ENCODE results near the gene DDX20. TPM values are rescaled to one million over a fixed set of nuclear protein-coding genes. Genes with fewer than 3 reads are reported as not detected.

Gene DDX20
- polyA plus RNA-seq, 1 donor from 2014 or later = 26.5 TPM

DNA sequence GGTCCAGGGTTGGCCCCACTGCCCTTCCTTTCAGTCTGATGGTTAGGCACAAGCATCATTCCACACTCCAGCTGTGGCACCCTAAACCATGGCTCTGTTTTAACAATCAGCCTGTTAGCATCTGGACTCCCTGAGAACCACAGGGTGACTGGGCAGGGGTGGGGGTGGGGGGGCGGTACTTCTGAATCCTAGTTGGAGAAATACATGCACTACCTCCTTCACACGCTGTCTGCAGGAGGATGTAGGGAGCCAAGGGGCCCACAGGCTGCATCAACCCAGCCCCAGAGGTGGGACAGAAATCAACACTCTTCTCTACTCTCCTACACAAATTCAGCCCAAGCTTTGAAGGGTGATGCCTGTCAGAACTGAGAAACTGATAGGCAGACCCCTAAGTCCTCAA is 23.8 kb downstream of the DDX20 start:
- Histone ChIP-seq H3K9ac (ENCODE audit: low read length) (no peak overlapping the region), H3K9me2 (ENCODE audit: insufficient read depth, low read length) (no peaks in the 10 kb centered on the region), H3K79me2 (replicated peaks; ENCODE audit: insufficient read depth, low read length) (no peaks in the 10 kb centered on the region), H3K4me3 (ENCODE audit: low read length) (no peak overlapping the region), H3K27ac (ENCODE audit: low read length) (no peak overlapping the region), H3K9me3 (ENCODE audit: low read length) (no peaks in the 10 kb centered on the region), H3K27me3 (ENCODE audit: insufficient read depth, low read depth, low read length) (no peaks in the 10 kb centered on the region), H4K20me1 (ENCODE audit: insufficient read depth) (no peaks in the 10 kb centered on the region), H3K36me3 (ENCODE audit: insufficient read depth, low read length) (no peaks in the 10 kb centered on the region), H3K4me2 (ENCODE audit: low read length) (no peak overlapping the region), H3F3A (ENCODE audit: insufficient read depth, low read length, poor library complexity, severe bottlenecking) (no peaks in the 10 kb centered on the region), H2AFZ (ENCODE audit: low read depth, low read length) (no peak overlapping the region)
- no peak for TF ChIP-seq POLR2AphosphoS5 (IDR thresholded peaks at IDR 0.05)
- no peak for TF ChIP-seq TAF1 (IDR thresholded peaks at IDR 0.05; ENCODE audit: low read depth)
- TF ChIP-seq, protein P1, sequence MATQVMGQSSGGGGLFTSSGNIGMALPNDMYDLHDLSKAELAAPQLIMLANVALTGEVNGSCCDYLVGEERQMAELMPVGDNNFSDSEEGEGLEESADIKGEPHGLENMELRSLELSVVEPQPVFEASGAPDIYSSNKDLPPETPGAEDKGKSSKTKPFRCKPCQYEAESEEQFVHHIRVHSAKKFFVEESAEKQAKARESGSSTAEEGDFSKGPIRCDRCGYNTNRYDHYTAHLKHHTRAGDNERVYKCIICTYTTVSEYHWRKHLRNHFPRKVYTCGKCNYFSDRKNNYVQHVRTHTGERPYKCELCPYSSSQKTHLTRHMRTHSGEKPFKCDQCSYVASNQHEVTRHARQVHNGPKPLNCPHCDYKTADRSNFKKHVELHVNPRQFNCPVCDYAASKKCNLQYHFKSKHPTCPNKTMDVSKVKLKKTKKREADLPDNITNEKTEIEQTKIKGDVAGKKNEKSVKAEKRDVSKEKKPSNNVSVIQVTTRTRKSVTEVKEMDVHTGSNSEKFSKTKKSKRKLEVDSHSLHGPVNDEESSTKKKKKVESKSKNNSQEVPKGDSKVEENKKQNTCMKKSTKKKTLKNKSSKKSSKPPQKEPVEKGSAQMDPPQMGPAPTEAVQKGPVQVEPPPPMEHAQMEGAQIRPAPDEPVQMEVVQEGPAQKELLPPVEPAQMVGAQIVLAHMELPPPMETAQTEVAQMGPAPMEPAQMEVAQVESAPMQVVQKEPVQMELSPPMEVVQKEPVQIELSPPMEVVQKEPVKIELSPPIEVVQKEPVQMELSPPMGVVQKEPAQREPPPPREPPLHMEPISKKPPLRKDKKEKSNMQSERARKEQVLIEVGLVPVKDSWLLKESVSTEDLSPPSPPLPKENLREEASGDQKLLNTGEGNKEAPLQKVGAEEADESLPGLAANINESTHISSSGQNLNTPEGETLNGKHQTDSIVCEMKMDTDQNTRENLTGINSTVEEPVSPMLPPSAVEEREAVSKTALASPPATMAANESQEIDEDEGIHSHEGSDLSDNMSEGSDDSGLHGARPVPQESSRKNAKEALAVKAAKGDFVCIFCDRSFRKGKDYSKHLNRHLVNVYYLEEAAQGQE (IDR thresholded peaks at IDR 0.05; ENCODE audit: borderline replicate concordance) = no peak
- no peak for TF ChIP-seq EZH2 (IDR thresholded peaks at IDR 0.05; ENCODE audit: borderline replicate concordance, insufficient read depth, low read length, poor library complexity, severe bottlenecking)
- TF ChIP-seq, protein P2, sequence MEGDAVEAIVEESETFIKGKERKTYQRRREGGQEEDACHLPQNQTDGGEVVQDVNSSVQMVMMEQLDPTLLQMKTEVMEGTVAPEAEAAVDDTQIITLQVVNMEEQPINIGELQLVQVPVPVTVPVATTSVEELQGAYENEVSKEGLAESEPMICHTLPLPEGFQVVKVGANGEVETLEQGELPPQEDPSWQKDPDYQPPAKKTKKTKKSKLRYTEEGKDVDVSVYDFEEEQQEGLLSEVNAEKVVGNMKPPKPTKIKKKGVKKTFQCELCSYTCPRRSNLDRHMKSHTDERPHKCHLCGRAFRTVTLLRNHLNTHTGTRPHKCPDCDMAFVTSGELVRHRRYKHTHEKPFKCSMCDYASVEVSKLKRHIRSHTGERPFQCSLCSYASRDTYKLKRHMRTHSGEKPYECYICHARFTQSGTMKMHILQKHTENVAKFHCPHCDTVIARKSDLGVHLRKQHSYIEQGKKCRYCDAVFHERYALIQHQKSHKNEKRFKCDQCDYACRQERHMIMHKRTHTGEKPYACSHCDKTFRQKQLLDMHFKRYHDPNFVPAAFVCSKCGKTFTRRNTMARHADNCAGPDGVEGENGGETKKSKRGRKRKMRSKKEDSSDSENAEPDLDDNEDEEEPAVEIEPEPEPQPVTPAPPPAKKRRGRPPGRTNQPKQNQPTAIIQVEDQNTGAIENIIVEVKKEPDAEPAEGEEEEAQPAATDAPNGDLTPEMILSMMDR (IDR thresholded peaks at IDR 0.05; ENCODE audit: poor library complexity, severe bottlenecking) = no peak
- TF ChIP-seq MXI1 (conservative IDR thresholded peaks at IDR 0.05; ENCODE audit: poor library complexity, severe bottlenecking) = no peak
- TF ChIP-seq EP300 (conservative IDR thresholded peaks at IDR 0.05; ENCODE audit: poor library complexity, severe bottlenecking) = no peak
- TF ChIP-seq RAD21 (conservative IDR thresholded peaks at IDR 0.05) = no peak
- TF ChIP-seq SMC3 (conservative IDR thresholded peaks at IDR 0.05; ENCODE audit: poor library complexity) = no peak

DNA sequence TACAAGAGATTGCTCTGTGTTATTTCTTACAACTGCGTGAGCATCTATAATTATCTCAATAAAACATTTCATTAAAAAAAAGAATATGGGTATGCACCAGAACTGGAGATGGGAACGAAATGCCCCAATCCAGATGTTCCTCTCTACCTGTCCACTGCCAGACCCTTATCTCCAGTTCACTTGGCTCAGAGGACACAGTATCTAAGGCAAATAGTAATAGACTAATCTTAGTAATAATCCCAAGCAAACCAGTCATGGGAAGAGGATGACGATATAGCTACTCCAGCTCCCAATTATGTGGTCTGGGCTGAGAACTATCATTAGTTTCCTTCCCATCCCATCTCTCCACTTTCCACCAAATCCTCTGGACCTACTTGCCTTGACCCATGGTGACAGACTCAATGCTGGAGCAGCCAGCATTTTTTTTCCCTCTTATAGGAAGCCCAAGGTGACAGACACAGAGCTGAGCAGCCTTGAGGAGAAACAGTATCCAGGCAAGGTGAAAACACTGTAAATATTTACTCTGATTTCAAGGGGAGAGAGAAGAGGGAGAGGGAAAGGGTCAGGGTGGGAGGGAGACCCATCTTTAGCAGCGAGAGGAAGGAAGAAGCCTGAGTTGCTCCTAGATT is 28.7 kb downstream of the DDX20 start:
- H3K9ac ChIP-seq (ENCODE audit: low read length) = no peak overlapping the region
- no peak overlapping the region for H3K4me3 ChIP-seq (ENCODE audit: low read length)
- no peaks in the 10 kb centered on the region for H3K9me2 ChIP-seq (ENCODE audit: insufficient read depth, low read length)
- no peak overlapping the region for H3K27ac ChIP-seq (ENCODE audit: low read length)
- no peak overlapping the region for H2AFZ ChIP-seq (ENCODE audit: low read depth, low read length)
- H3K79me2 ChIP-seq (replicated peaks; ENCODE audit: insufficient read depth, low read length) = no peaks in the 10 kb centered on the region
- H3K27me3 ChIP-seq (ENCODE audit: insufficient read depth, low read depth, low read length) = no peaks in the 10 kb centered on the region
- no peaks in the 10 kb centered on the region for H4K20me1 ChIP-seq (ENCODE audit: insufficient read depth)
- no peak for TF ChIP-seq EZH2 (IDR thresholded peaks at IDR 0.05; ENCODE audit: borderline replicate concordance, insufficient read depth, low read length, poor library complexity, severe bottlenecking)
- TF ChIP-seq, protein P2 (IDR thresholded peaks at IDR 0.05; ENCODE audit: poor library complexity, severe bottlenecking) = no peak
- no peak for TF ChIP-seq RAD21 (conservative IDR thresholded peaks at IDR 0.05)
- TF ChIP-seq, protein P1 (IDR thresholded peaks at IDR 0.05; ENCODE audit: borderline replicate concordance) = no peak
- TF ChIP-seq TAF1 (IDR thresholded peaks at IDR 0.05; ENCODE audit: low read depth) = no peak
- no peak for TF ChIP-seq SMC3 (conservative IDR thresholded peaks at IDR 0.05; ENCODE audit: poor library complexity)
- no peak for TF ChIP-seq MXI1 (conservative IDR thresholded peaks at IDR 0.05; ENCODE audit: poor library complexity, severe bottlenecking)
- no peak for TF ChIP-seq POLR2AphosphoS5 (IDR thresholded peaks at IDR 0.05)
- no peak for TF ChIP-seq EP300 (conservative IDR thresholded peaks at IDR 0.05; ENCODE audit: poor library complexity, severe bottlenecking)
- no peaks in the 10 kb centered on the region for H3K9me3 ChIP-seq (ENCODE audit: low read length)
- no peak overlapping the region for H3K4me2 ChIP-seq (ENCODE audit: low read length)
- H3F3A ChIP-seq (ENCODE audit: insufficient read depth, low read length, poor library complexity, severe bottlenecking) = no peaks in the 10 kb centered on the region
- H3K36me3 ChIP-seq (ENCODE audit: insufficient read depth, low read length) = no peaks in the 10 kb centered on the region

Measured in neural cell (in vitro differentiated cells).